Sigmoid colon (tissue), 4 donors: Measurements from ENCODE around the gene SIN3B.

ENCODE experiments used
- CTCF ChIP-seq, 4 experiments: fragments of 450-650 bp in 3 of 4; fragments of 200-600 bp in 1 of 4; IDR thresholded peaks; one replicate each; pipeline ENCODE4 v1.5.1; 2016 to 2019; ENCODE audit warnings: antibody characterized with exemption in 4 of 4, mild to moderate bottlenecking in 3 of 4, moderate library complexity in 2 of 4
- EP300 ChIP-seq, 4 donors: sonication (generic); formaldehyde crosslinking; IDR thresholded peaks; one replicate each; pipeline ENCODE4 v1.6.1; 2017; ENCODE audit warnings: antibody characterized with exemption in 4 of 4
- POLR2A ChIP-seq, 2 donors: fragments of 450-650 bp; IDR thresholded peaks; one replicate each; pipeline ENCODE4 v1.6.1; 2016; ENCODE audit warnings: antibody characterized with exemption in 2 of 2, mild to moderate bottlenecking in 2 of 2, moderate library complexity in 2 of 2
- POLR2AphosphoS5 ChIP-seq, 4 donors: sonication (generic); formaldehyde crosslinking; IDR thresholded peaks; one replicate each; pipeline ENCODE4 v1.6.1; 2017; ENCODE audit warnings: antibody characterized with exemption in 4 of 4

- no peak for TF ChIP-seq POLR2A (IDR thresholded peaks at IDR 0.05)
- TF ChIP-seq CTCF (IDR thresholded peaks at IDR 0.05): no peak
- TF ChIP-seq POLR2AphosphoS5 (IDR thresholded peaks at IDR 0.05): no peak
- TF ChIP-seq EP300 (IDR thresholded peaks at IDR 0.05): no peak
Measured at GRCh38 chr19:16790051-16790450, 39.1 kb upstream of the SIN3B start.
